ENCODE measurements around the gene SLC25A45.
A peak's percentile ranks its signal among the peaks of the same experiment; 100 is the strongest.

Gene SLC25A45

GRCh38 chr11:65392899-65393298 is 10.5 kb upstream of the SLC25A45 start:
- Histone ChIP-seq H3K27ac (ENCODE audit: low read depth, low read length, severe bottlenecking) (no peak overlapping the region), H3K4me1 (ENCODE audit: control insufficient read depth, insufficient read depth, low read length, poor library complexity, severe bottlenecking) (peaks cover 41% of the 10 kb centered on the region), H3K4me3 (ENCODE audit: extremely low read depth, insufficient read depth, low read length, poor library complexity, severe bottlenecking) (no peak overlapping the region), H3K9me3 (ENCODE audit: control insufficient read depth, low read length) (no peaks in the 10 kb centered on the region), H3K36me3 (ENCODE audit: control insufficient read depth, insufficient read depth, low read length) (peaks cover 92% of the 10 kb centered on the region)
- WGBS, 2 experiments (ENCODE audit: insufficient coverage in 2 of 2) = 96 to 100% methylated on average over 4 to 5 of the region's 5 CpGs

- H3K36me3 ChIP-seq (ENCODE audit: control insufficient read depth, insufficient read depth, low read length) = peaks cover 87% of the 10 kb centered on the region
- WGBS, 2 experiments (ENCODE audit: insufficient coverage in 2 of 2) = 79 to 91% methylated on average over 10 to 13 of the region's 13 CpGs
- peaks cover 41% of the 10 kb centered on the region for H3K4me1 ChIP-seq (ENCODE audit: control insufficient read depth, insufficient read depth, low read length, poor library complexity, severe bottlenecking)
- H3K27ac ChIP-seq (ENCODE audit: low read depth, low read length, severe bottlenecking) = no peak overlapping the region
- no peak overlapping the region for H3K4me3 ChIP-seq (ENCODE audit: extremely low read depth, insufficient read depth, low read length, poor library complexity, severe bottlenecking)
- H3K9me3 ChIP-seq (ENCODE audit: control insufficient read depth, low read length) = no peaks in the 10 kb centered on the region
These were observed 9.9 kb upstream of the SLC25A45 start for GRCh38 chr11:65392186-65392829.

GRCh38 chr11:65390996-65391395 is 8.6 kb upstream of the SLC25A45 start:
- H3K4me1 ChIP-seq (ENCODE audit: control insufficient read depth, insufficient read depth, low read length, poor library complexity, severe bottlenecking) = peaks cover 41% of the 10 kb centered on the region
- H3K36me3 ChIP-seq (ENCODE audit: control insufficient read depth, insufficient read depth, low read length) = peaks cover 74% of the 10 kb centered on the region
- no peaks in the 10 kb centered on the region for H3K9me3 ChIP-seq (ENCODE audit: control insufficient read depth, low read length)
- 55 to 62% methylated on average over 4 to 8 of the region's 9 CpGs for WGBS, 2 experiments (ENCODE audit: insufficient coverage in 2 of 2)
- peak overlapping the region; percentile 81 for H3K27ac ChIP-seq (ENCODE audit: low read depth, low read length, severe bottlenecking)
- no peak overlapping the region for H3K4me3 ChIP-seq (ENCODE audit: extremely low read depth, insufficient read depth, low read length, poor library complexity, severe bottlenecking)

GRCh38 chr11:65390099-65390941 is 7.9 kb upstream of the SLC25A45 start:
- Histone ChIP-seq H3K9me3 (ENCODE audit: control insufficient read depth, low read length) (no peaks in the 10 kb centered on the region), H3K4me1 (ENCODE audit: control insufficient read depth, insufficient read depth, low read length, poor library complexity, severe bottlenecking) (peaks cover 45% of the 10 kb centered on the region), H3K4me3 (ENCODE audit: extremely low read depth, insufficient read depth, low read length, poor library complexity, severe bottlenecking) (peak overlapping the region; percentile 86), H3K27ac (ENCODE audit: low read depth, low read length, severe bottlenecking) (peak overlapping the region; percentile 81), H3K36me3 (ENCODE audit: control insufficient read depth, insufficient read depth, low read length) (peaks cover 68% of the 10 kb centered on the region)
- WGBS, 2 experiments (ENCODE audit: insufficient coverage in 2 of 2) = 67 to 68% methylated on average over 10 of the region's 21 CpGs

GRCh38 chr11:65389294-65389980 is 7.0 kb upstream of the SLC25A45 start:
- WGBS, 2 experiments (ENCODE audit: insufficient coverage in 2 of 2) = 94% methylated on average over 18 to 20 of the region's 20 CpGs
- H3K27ac ChIP-seq (ENCODE audit: low read depth, low read length, severe bottlenecking) = peak overlapping the region; percentile 81

GRCh38 chr11:65388731-65389130 is 6.3 kb upstream of the SLC25A45 start:
- H3K36me3 ChIP-seq (ENCODE audit: control insufficient read depth, insufficient read depth, low read length) = peaks cover 53% of the 10 kb centered on the region
- 92 to 96% methylated on average over 4 of the region's 4 CpGs for WGBS, 2 experiments (ENCODE audit: insufficient coverage in 2 of 2)
- H3K4me1 ChIP-seq (ENCODE audit: control insufficient read depth, insufficient read depth, low read length, poor library complexity, severe bottlenecking) = peaks cover 55% of the 10 kb centered on the region
- peak overlapping the region; percentile 10 for H3K27ac ChIP-seq (ENCODE audit: low read depth, low read length, severe bottlenecking)
- H3K4me3 ChIP-seq (ENCODE audit: extremely low read depth, insufficient read depth, low read length, poor library complexity, severe bottlenecking) = peak overlapping the region; percentile 86
- H3K9me3 ChIP-seq (ENCODE audit: control insufficient read depth, low read length) = no peaks in the 10 kb centered on the region

More at GRCh38 chr11:65389294-65389980, 7.0 kb upstream of the SLC25A45 start:
- Histone ChIP-seq H3K4me3 (ENCODE audit: extremely low read depth, insufficient read depth, low read length, poor library complexity, severe bottlenecking) (peak overlapping the region; percentile 86), H3K36me3 (ENCODE audit: control insufficient read depth, insufficient read depth, low read length) (peaks cover 60% of the 10 kb centered on the region), H3K4me1 (ENCODE audit: control insufficient read depth, insufficient read depth, low read length, poor library complexity, severe bottlenecking) (peaks cover 48% of the 10 kb centered on the region), H3K9me3 (ENCODE audit: control insufficient read depth, low read length) (no peaks in the 10 kb centered on the region)

GRCh38 chr11:65386307-65387140 is 4.1 kb upstream of the SLC25A45 start, which contains the start of gene FRMD8:
TSS of gene FRMD8 (plus strand) at chr11:65386637. CDS start at chr11:65387037, 400 bp downstream.
- Histone ChIP-seq H3K4me3 (ENCODE audit: extremely low read depth, insufficient read depth, low read length, poor library complexity, severe bottlenecking) (peak within 1 kb of the TSS; percentile 86), H3K36me3 (ENCODE audit: control insufficient read depth, insufficient read depth, low read length) (peaks cover 31% of the 10 kb centered on the region), H3K9me3 (ENCODE audit: control insufficient read depth, low read length) (no peaks in the 10 kb centered on the region), H3K4me1 (ENCODE audit: control insufficient read depth, insufficient read depth, low read length, poor library complexity, severe bottlenecking) (peaks cover 58% of the 10 kb centered on the region), H3K27ac (ENCODE audit: low read depth, low read length, severe bottlenecking) (peak within 1 kb of the TSS; percentile 99)
- 9 to 11% methylated on average over 55 to 63 of the region's 76 CpGs for whole genome bisulfite sequencing, 2 experiments (ENCODE audit: insufficient coverage in 2 of 2)

GRCh38 chr11:65384301-65384889 is 1.9 kb upstream of the SLC25A45 start:
- 87 to 88% methylated on average over 7 to 8 of the region's 8 CpGs for WGBS, 2 experiments (ENCODE audit: insufficient coverage in 2 of 2)
- peaks cover 17% of the 10 kb centered on the region for H3K36me3 ChIP-seq (ENCODE audit: control insufficient read depth, insufficient read depth, low read length)
- no peak overlapping the region for H3K4me3 ChIP-seq (ENCODE audit: extremely low read depth, insufficient read depth, low read length, poor library complexity, severe bottlenecking)
- peaks cover 41% of the 10 kb centered on the region for H3K4me1 ChIP-seq (ENCODE audit: control insufficient read depth, insufficient read depth, low read length, poor library complexity, severe bottlenecking)
- H3K9me3 ChIP-seq (ENCODE audit: control insufficient read depth, low read length) = no peaks in the 10 kb centered on the region
- H3K27ac ChIP-seq (ENCODE audit: low read depth, low read length, severe bottlenecking) = peak overlapping the region; percentile 99

GRCh38 chr11:65383778-65384177 is 1.3 kb upstream of the SLC25A45 start:
- H3K4me1 ChIP-seq (ENCODE audit: control insufficient read depth, insufficient read depth, low read length, poor library complexity, severe bottlenecking) = peaks cover 36% of the 10 kb centered on the region
- H3K9me3 ChIP-seq (ENCODE audit: control insufficient read depth, low read length) = no peaks in the 10 kb centered on the region
- H3K4me3 ChIP-seq (ENCODE audit: extremely low read depth, insufficient read depth, low read length, poor library complexity, severe bottlenecking) = no peak overlapping the region
- peak overlapping the region; percentile 99 for H3K27ac ChIP-seq (ENCODE audit: low read depth, low read length, severe bottlenecking)
- 90 to 100% methylated on average over 4 to 5 of the region's 6 CpGs for WGBS, 2 experiments (ENCODE audit: insufficient coverage in 2 of 2)
- peaks cover 10% of the 10 kb centered on the region for H3K36me3 ChIP-seq (ENCODE audit: control insufficient read depth, insufficient read depth, low read length)

Measured in mesodermal cell (in vitro differentiated cells).